Testis (tissue), 2 donors: ENCODE results near the gene MED26.

Experiments used
- POLR2A ChIP-seq: fragments of 450-650 bp; IDR thresholded peaks from one replicate; pipeline ENCODE4 v1.6.1; 2017; ENCODE audit warnings: antibody characterized with exemption, mild to moderate bottlenecking, moderate library complexity
- TF ChIP-seq, protein P1 (sequence below), 3 experiments: fragments of 450-650 bp in 2 of 3; fragments of 200-600 bp in 1 of 3; sonication (generic) in 1 of 3; IDR thresholded peaks; one replicate each; pipeline ENCODE4 v1.5.1; 2016 to 2019; ENCODE audit warnings: antibody characterized with exemption in 3 of 3, mild to moderate bottlenecking in 2 of 3, moderate library complexity in 1 of 3

DNA sequence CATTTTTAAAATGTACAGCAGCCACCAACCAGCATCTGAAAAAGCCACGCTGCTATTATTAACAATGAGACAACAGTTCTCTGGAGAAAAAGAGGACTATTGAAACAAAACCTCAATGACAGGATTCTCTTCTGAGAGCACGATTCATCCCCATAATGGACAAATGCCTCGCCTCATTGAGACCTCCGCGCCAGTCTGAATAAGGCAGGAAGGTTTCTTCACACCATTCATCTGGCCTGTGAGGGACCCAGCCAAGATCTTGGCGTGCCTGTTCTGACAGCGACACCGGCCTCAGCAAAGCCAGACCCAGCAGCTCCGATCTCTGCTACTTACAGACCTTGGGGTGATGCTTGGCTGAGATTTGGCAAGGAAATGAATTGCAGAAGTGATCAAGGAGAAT lies 17.1 kb upstream of the MED26 start:
- TF ChIP-seq, protein P1, sequence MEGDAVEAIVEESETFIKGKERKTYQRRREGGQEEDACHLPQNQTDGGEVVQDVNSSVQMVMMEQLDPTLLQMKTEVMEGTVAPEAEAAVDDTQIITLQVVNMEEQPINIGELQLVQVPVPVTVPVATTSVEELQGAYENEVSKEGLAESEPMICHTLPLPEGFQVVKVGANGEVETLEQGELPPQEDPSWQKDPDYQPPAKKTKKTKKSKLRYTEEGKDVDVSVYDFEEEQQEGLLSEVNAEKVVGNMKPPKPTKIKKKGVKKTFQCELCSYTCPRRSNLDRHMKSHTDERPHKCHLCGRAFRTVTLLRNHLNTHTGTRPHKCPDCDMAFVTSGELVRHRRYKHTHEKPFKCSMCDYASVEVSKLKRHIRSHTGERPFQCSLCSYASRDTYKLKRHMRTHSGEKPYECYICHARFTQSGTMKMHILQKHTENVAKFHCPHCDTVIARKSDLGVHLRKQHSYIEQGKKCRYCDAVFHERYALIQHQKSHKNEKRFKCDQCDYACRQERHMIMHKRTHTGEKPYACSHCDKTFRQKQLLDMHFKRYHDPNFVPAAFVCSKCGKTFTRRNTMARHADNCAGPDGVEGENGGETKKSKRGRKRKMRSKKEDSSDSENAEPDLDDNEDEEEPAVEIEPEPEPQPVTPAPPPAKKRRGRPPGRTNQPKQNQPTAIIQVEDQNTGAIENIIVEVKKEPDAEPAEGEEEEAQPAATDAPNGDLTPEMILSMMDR (IDR thresholded peaks at IDR 0.05): no peak
- TF ChIP-seq POLR2A: no peak
